Activated T-helper 2 cell treated with anti-CD3 and anti-CD28 coated beads, Interferon-gamma antibody, Interleukin-2, Interleukin-4, amounts not matched to agents 10 μg/mL and 5 μg/mL and 100 μg/mL, durations not matched to agents 14 hours and 24 hours and 36 hours (primary cell): ENCODE measurements around the gene NR3C1. TPM values are rescaled to one million over a fixed set of nuclear protein-coding genes. Genes with fewer than 3 reads are reported as not detected.

ENCODE experiments used
- DNase-seq: peaks from one replicate; pipeline ENCODE4 v3.0.0; 2021; ENCODE audit warnings: low spot score
- H3K27ac Mint-ChIP-seq: one replicate; pipeline ENCODE4 v1.8.0; 2021; ENCODE audit warnings: mixed read lengths
- H3K27me3 Mint-ChIP-seq: one replicate; pipeline ENCODE4 v1.8.0; 2021; ENCODE audit warnings: low read depth, mixed read lengths
- H3K36me3 Mint-ChIP-seq: one replicate; pipeline ENCODE4 v1.8.0; 2021; ENCODE audit warnings: low read depth, mixed read lengths
- H3K4me1 Mint-ChIP-seq: one replicate; pipeline ENCODE4 v1.8.0; 2021; ENCODE audit warnings: low read depth, mixed read lengths
- H3K4me3 Mint-ChIP-seq: one replicate; pipeline ENCODE4 v1.8.0; 2021; ENCODE audit warnings: low read depth, mild to moderate bottlenecking, moderate library complexity, mixed read lengths
- H3K9me3 Mint-ChIP-seq: one replicate; pipeline ENCODE4 v1.8.0; 2021; ENCODE audit warnings: mixed read lengths
- intact Hi-C: fragments of 100-400 bp; cut with micrococcal nuclease; formaldehyde crosslinking; loops from one replicate; pipeline ENCODE4 v1.15.1; 2023
- total RNA-seq: library from RNA; stranded (reverse); gene quantifications from 2 replicates; pipeline ENCODE4 v1.2.3, GENCODE V29; 2022

Gene NR3C1
- total RNA-seq, 1 donor from 2014 or later: 51.3 TPM

DNA sequence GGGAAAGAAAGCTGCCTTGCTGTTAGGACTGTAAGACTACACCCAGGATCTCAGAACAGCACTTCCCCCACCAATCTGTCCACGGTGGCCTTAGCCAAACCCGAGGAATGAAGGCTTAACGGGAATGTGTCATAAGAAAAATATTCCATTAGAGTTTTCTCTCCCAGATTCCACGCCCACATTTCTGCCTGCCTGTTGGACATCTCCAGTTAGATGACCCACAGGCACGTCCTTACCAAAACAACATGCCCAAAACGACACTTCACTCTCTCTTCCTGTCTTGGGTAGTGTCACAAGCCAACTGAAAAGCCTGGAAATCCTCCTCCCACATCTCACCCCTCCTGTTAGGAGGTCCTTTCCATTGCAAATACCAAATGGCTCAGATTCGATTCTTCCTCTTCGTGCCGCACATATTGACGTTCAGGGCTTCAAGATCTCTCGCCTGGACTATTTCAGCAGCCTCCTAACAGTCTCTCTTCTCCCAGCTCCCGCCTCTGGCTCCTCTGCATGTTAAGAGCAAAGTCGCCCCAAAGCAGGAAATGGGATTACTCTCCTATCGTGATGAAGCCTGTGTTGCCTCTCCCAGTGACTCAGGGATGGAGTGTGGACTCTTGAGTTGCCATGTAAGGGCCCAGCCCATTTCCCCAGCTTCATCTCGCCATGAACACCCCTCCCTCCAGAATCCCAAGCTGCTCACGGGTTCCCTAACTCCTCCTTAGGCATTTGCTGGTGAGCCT, 159.3 kb downstream of the NR3C1 start:
- H3K4me1 Mint-ChIP-seq: peaks cover 2% of the 10 kb centered on the region
- H3K9me3 Mint-ChIP-seq: peaks cover 28% of the 10 kb centered on the region
- no peaks in the 10 kb centered on the region for H3K36me3 Mint-ChIP-seq
- H3K27me3 Mint-ChIP-seq: no peaks in the 10 kb centered on the region
- no peak for DNase-seq
- H3K27ac Mint-ChIP-seq: no peak overlapping the region
- intact Hi-C loops: no loop called here
- H3K4me3 Mint-ChIP-seq: no peak overlapping the region

DNA sequence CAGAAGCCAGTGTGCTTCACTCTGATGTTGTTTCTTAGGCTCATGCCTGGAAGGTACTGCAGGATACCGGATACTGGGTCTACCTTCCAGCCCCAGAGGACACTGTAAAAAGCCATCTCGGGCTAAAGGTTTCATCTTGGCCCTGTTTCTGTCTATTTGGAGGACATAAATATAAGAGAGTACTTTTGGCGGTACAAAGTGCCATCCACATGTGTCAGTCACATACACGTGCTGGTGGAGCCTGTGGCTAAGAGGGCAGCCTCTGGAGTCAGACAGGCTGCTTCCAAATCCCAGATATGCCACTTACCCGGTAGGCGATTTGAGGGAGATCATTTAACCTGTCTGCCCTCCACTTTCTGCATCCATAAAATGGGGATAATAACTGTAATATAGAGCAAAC, 160.4 kb downstream of the NR3C1 start:
- no peak for DNase-seq
- Mint-ChIP-seq H3K4me1 (peaks cover 2% of the 10 kb centered on the region), H3K36me3 (no peaks in the 10 kb centered on the region), H3K27ac (no peak overlapping the region), H3K27me3 (no peaks in the 10 kb centered on the region), H3K4me3 (no peak overlapping the region), H3K9me3 (peaks cover 28% of the 10 kb centered on the region)
- intact Hi-C loops: no loop called here

DNA sequence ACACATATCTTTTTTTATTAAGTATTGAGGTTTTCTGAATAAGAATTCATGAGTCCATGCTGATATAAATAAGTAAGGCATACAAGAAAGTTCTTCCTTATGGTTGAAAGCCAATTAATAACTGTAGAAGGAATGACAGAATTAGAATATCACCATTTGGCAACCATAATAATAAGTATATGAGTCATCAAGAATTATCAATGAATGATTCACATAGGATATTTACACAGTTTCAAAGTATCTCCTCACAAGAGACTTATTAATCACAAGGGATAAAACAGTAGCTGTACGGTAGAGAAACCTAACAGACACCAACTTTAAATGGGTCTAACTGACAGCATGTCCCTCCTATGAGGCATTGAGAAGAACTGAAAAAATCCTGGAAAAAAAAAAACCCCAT, 161.6 kb downstream of the NR3C1 start:
- Mint-ChIP-seq H3K9me3 (peaks cover 19% of the 10 kb centered on the region), H3K4me3 (no peak overlapping the region), H3K27ac (no peak overlapping the region), H3K27me3 (no peaks in the 10 kb centered on the region), H3K36me3 (no peaks in the 10 kb centered on the region), H3K4me1 (peaks cover 2% of the 10 kb centered on the region)
- no peak for DNase-seq
- intact Hi-C loops: no loop called here

DNA sequence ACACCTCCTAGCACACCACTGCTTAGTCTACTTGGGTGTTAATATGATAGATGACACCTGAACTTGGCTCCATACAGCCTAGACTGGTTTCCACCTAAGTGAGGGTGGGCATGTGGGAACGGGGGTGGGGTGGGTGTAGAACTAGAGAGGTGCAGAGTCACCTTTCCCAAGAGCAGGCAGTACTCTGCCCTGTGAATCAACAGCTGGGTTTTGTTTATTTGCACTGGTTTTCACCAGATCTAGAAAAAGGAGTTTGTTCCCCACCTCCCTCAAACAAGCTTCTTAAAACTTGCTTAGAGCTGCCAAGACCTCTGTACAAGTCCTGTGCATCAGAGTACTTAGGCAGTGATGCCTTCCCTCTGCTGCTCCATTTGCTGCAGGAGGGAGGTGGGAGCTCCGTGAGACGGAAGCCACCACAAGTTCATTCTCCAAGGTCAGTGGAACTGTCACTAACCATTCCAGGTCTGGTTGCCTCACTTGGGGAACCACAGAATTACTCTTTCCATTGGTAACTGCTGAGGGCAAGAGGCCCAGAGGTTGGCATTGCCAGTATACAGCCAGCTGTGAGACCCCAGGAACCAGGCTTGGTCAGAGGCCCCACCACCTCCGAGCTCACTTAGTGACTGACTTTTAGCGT, 163.5 kb downstream of the NR3C1 start:
- no peaks in the 10 kb centered on the region for H3K36me3 Mint-ChIP-seq
- DNase-seq: no peak
- H3K4me1 Mint-ChIP-seq: no peaks in the 10 kb centered on the region
- H3K27ac Mint-ChIP-seq: no peak overlapping the region
- intact Hi-C loops: no loop called here
- peaks cover 4% of the 10 kb centered on the region for H3K9me3 Mint-ChIP-seq
- no peak overlapping the region for H3K4me3 Mint-ChIP-seq
- H3K27me3 Mint-ChIP-seq: no peaks in the 10 kb centered on the region

DNA sequence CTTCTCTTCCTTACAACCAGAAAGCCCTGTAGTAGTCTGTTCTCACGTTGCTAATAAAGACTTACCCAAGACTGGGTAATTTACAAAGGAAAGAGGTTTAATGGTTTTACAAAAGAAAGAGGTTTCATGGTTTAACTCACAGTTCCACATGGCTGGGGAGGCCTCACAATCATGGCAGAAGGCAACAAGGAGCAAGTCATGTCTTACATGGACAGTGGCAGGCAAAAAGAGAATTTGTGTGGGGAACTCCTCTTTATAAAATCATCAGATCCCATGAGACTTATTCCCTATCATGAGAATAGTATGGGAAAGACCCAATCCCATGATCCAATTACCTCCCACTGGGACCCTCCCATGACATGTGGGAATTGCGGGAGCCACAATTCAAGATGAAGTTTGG, 164.9 kb downstream of the NR3C1 start:
- intact Hi-C loops: no loop called here
- no peak for DNase-seq
- Mint-ChIP-seq H3K9me3 (no peaks in the 10 kb centered on the region), H3K36me3 (no peaks in the 10 kb centered on the region), H3K27me3 (no peaks in the 10 kb centered on the region), H3K4me1 (no peaks in the 10 kb centered on the region), H3K4me3 (no peak overlapping the region), H3K27ac (no peak overlapping the region)

DNA sequence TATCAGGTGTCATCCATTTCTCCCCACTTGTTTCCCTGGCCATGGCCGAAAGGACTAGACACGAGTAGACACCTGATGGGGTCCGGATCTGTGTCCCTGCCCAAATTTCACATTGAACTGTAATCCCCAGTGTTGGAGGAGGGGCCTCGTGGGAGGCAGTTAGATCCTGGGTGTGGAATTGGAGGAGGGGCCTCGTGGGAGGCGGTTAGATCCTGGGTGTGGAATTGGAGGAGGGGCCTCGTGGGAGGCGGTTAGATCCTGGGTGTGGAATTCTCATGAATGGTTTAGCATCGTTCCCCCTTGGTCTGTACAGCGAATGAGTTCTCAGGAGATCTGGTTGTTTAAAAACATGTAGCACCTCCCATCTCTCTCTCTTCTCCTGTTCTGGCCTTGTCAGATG, 165.8 kb downstream of the NR3C1 start:
- no peaks in the 10 kb centered on the region for H3K27me3 Mint-ChIP-seq
- H3K9me3 Mint-ChIP-seq: no peaks in the 10 kb centered on the region
- H3K4me3 Mint-ChIP-seq: no peak overlapping the region
- H3K27ac Mint-ChIP-seq: no peak overlapping the region
- intact Hi-C loops: no loop called here
- no peaks in the 10 kb centered on the region for H3K36me3 Mint-ChIP-seq
- no peak for DNase-seq
- H3K4me1 Mint-ChIP-seq: no peaks in the 10 kb centered on the region

DNA sequence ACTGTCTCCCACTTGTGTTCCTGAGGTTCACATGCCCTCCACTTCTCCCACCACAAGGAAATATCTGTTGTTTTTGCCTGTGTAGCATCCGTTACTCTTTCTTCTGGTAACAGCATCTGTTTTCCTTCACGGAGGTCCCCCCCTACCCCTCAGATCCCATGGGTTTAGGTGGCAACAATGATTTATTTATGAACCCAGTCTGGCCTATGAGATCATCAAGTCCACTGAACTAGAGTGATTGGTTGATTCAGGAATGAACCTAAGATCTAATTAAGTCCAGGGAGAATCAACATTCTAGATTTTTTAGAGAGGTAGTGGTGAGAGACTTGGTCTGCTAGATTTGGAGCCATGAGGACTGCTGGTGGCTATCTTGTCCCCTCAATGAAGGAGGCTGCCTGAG, 166.8 kb downstream of the NR3C1 start:
- Mint-ChIP-seq H3K4me1 (peaks cover 5% of the 10 kb centered on the region), H3K27me3 (no peaks in the 10 kb centered on the region), H3K27ac (no peak overlapping the region), H3K9me3 (no peaks in the 10 kb centered on the region), H3K4me3 (no peak overlapping the region), H3K36me3 (no peaks in the 10 kb centered on the region)
- intact Hi-C loops: no loop called here
- DNase-seq: no peak

DNA sequence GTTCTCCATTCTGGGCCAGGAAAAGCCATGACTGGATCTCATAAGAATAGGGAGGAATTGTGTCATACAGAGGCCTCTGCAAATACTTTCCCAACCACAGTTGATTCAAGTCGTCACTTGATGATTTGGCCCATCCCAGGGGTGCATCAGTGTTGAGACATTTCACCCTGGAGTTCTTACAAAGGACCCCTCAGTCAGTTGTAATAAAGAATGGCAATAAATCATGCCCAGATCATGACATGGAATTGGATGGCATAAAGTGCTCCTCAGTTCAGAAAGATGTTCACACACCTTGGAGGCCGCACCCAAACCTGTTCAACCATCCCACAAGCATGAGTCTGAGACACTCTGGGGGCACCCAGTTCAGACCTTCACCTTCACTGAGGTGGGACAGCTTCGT, 168.1 kb downstream of the NR3C1 start:
- H3K36me3 Mint-ChIP-seq: no peaks in the 10 kb centered on the region
- H3K9me3 Mint-ChIP-seq: no peaks in the 10 kb centered on the region

DNA sequence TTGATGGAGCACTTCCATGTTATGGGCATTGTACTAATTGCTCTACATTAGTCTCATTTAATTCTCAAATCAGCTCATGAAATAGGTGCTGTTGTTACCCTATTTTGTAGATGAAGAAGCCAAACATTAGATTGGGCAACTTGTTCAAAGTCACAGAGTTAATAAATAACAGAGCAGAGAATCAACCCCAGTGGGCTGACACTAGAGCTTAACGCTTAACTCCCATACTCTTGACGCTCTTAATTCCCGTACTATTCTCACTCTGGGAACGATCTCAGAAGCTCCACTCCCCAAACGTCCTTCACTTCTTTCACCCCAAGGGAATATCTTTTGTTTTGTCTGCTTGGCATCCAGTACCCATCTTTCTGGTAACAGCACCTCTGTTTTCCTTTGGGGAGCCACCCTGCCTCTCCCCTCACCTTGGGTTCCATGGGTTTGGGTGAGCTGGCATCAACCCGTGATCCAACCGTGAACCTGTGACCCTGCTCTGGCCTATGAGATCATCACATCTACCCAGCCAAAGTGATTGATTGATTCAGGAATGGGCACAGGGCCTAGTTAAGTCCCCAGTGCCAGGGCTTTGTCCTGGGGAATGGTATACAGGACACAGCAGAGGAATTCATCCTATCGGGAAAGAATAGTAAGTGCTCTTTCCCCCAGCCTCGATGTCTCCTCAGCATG, 169.2 kb downstream of the NR3C1 start:
- H3K27ac Mint-ChIP-seq: no peak overlapping the region
- no peaks in the 10 kb centered on the region for H3K27me3 Mint-ChIP-seq
- H3K4me3 Mint-ChIP-seq: no peak overlapping the region
- peaks cover 26% of the 10 kb centered on the region for H3K4me1 Mint-ChIP-seq
- H3K36me3 Mint-ChIP-seq: no peaks in the 10 kb centered on the region
- intact Hi-C loops: no loop called here
- no peaks in the 10 kb centered on the region for H3K9me3 Mint-ChIP-seq
- DNase-seq: no peak

More for the DNA sequence above, 168.1 kb downstream of the NR3C1 start:
- no peaks in the 10 kb centered on the region for H3K27me3 Mint-ChIP-seq
- no peak for DNase-seq
- H3K4me1 Mint-ChIP-seq: peaks cover 14% of the 10 kb centered on the region
- H3K27ac Mint-ChIP-seq: no peak overlapping the region
- H3K4me3 Mint-ChIP-seq: no peak overlapping the region
- intact Hi-C loops: no loop called here

DNA sequence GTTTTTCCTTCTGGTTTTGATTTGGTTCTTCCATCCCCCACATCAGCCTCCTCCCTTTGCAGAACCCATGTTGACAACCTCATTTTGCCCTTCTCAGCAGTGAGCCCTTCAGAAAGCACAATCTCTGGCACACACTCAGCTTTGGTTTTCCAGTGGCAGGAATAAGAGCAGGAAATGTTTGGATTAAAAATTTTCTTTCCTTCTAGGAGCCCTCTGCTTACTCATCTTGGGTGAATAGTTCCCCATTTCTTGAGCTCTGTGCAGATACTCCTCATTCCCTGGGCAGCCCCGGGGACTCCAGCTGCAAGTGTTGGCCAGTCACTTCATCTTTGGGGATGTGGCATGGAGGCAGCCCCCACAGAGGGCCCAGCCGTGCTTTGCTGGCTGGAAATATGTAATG, 170.5 kb downstream of the NR3C1 start:
- Mint-ChIP-seq H3K4me3 (no peak overlapping the region), H3K27me3 (no peaks in the 10 kb centered on the region), H3K9me3 (no peaks in the 10 kb centered on the region), H3K36me3 (no peaks in the 10 kb centered on the region), H3K4me1 (peaks cover 35% of the 10 kb centered on the region), H3K27ac (no peak overlapping the region)
- intact Hi-C loops: no loop called here
- no peak for DNase-seq

DNA sequence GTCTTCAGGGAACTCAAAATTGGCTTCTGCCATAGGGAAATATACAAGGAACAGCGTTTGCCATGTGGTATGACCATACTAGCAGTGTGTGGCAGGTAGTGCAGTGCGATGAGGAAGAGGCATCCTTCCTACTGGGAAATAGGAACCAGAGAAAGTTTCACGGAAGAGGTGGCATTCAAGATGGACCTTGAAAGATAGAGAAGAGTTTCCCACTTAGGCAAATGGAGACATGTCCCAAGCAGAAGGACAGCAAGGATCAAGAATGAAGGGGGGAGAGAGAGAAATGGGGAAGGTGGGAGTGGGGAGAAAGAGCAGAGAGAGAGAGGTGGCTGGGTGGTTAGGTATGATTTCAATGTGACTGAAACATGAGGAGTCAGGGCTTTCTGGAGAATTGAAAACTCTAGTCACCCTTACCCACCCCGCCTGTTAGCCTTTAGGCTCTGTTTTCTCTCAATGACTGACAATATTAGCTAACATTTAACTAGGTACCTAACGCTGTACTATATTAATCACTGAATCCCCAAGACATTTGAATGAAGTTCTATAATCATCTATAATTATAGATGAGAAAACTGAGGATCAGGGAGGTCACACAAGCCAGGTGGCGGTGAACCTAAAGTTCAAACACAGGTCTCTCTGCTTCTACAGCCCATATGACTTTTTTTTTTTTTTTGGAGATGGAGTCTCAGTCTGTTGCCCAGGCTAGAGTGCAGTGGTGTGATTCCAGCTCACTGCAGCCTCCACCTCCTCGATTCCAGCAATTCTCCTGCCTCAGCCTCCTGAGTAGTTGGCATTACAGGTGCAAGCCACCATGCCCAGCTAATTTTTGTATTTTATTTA, 171.3 kb downstream of the NR3C1 start:
- H3K4me1 Mint-ChIP-seq: peaks cover 41% of the 10 kb centered on the region
- H3K36me3 Mint-ChIP-seq: no peaks in the 10 kb centered on the region
- H3K27ac Mint-ChIP-seq: no peak overlapping the region
- intact Hi-C loops: no loop called here
- no peaks in the 10 kb centered on the region for H3K27me3 Mint-ChIP-seq
- H3K9me3 Mint-ChIP-seq: no peaks in the 10 kb centered on the region
- H3K4me3 Mint-ChIP-seq: no peak overlapping the region
- no peak for DNase-seq

DNA sequence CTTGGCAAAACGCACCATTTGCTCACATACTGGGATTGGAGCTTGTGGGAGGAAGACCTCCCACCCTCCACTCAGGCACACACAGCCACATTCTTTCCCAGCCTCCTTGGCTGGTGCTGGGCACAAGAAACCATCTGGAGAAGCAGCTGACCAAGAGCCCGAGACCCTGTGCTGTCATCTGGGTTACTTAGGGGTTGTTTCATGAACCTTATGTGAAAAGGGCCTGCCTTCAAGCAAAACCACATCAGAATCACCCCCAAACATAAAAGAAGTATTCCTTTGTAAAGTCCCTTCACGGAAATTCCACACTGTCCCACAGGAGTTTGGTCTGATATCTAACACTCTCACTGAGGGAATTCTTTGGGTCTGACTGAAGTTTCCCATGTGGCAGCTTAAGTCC, 172.1 kb downstream of the NR3C1 start:
- H3K9me3 Mint-ChIP-seq: no peaks in the 10 kb centered on the region
- H3K27ac Mint-ChIP-seq: no peak overlapping the region
- H3K4me3 Mint-ChIP-seq: no peak overlapping the region
- intact Hi-C loops: no loop called here
- DNase-seq: no peak
- no peaks in the 10 kb centered on the region for H3K27me3 Mint-ChIP-seq
- H3K4me1 Mint-ChIP-seq: peaks cover 47% of the 10 kb centered on the region
- H3K36me3 Mint-ChIP-seq: no peaks in the 10 kb centered on the region

DNA sequence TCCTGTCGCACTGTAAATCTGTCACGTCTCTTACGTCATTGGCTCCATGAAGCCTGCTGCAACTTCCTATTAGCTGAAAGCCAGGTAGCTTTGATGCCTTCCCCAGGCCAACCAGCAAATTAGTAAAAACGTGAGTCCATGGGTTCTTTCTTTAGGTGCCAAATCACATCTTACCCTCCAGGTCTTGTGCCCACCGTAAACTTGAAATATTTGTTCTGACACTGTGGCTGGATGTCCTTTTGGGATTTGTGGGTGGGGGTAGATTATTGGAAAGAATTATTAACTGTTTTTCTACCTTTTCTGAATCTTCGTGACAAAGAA, 172.8 kb downstream of the NR3C1 start:
- Mint-ChIP-seq H3K4me1 (peaks cover 49% of the 10 kb centered on the region), H3K27ac (no peak overlapping the region), H3K9me3 (no peaks in the 10 kb centered on the region), H3K4me3 (no peak overlapping the region), H3K36me3 (peaks cover 3% of the 10 kb centered on the region), H3K27me3 (no peaks in the 10 kb centered on the region)
- no peak for DNase-seq
- intact Hi-C loops: loop anchor here (1.0 kb wide), 1 partner anchor 8 kb away; no protein-coding TSS in a partner anchor
